ENCODE data around the gene FAM135A. TPM values are rescaled to one million over a fixed set of nuclear protein-coding genes. Genes with fewer than 3 reads are reported as not detected.

The FAM135A gene
- total and polyA plus RNA-seq, 2 of the 4 experiments (the other 2 are of a cell fraction), result 2.2 to 7.9 TPM

DNA sequence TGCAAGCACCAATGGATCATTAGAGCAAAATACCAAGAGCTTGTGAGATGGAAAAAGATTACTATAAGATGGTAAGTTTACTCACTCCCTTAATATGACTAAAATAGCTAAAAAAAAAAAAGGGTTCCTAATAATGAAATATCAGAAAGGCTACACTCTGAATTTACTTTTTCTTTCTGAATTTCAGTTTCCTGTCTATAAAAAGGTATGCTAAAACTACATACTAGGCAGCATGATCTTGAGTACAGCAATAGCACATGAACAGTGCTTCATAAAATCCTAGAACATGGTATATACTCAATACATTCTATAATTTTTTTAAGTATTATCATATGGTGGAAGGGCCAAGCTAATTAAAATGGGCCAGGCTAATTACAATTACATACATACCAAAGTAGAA, 24.0 kb upstream of the FAM135A start:
- Histone ChIP-seq H3K4me1 (ENCODE audit: control insufficient read depth, insufficient read depth, low read length) (no peaks in the 10 kb centered on the region), H2BK20ac (ENCODE audit: low read depth, low read length) (no peak overlapping the region), H2BK5ac (ENCODE audit: low read depth, low read length, poor library complexity, severe bottlenecking) (no peak overlapping the region), H2AFZ (replicated peaks; ENCODE audit: low read length, poor library complexity) (no peak overlapping the region), H3K9ac (ENCODE audit: low read depth, low read length) (no peak overlapping the region), H4K20me1 (ENCODE audit: insufficient read depth, low read length) (no peaks in the 10 kb centered on the region), H3K23ac (ENCODE audit: low read depth, low read length) (no peak overlapping the region), H3K27me3 (ENCODE audit: control insufficient read depth, insufficient read depth, low read length) (peaks cover 7% of the 10 kb centered on the region), H3K79me1 (ENCODE audit: low read depth in 1 of 2, low read length in 2 of 2) (no peaks in the 10 kb centered on the region), H3K56ac (ENCODE audit: extremely low read depth, insufficient read depth, low read length) (no peak overlapping the region), H2BK15ac (ENCODE audit: low read depth, low read length) (no peak overlapping the region), H3K4me3 (ENCODE audit: insufficient read depth, low read depth, low read length) (no peak overlapping the region), H3K9me1 (ENCODE audit: insufficient read depth, low read length) (no peaks in the 10 kb centered on the region), H3K36me3 (ENCODE audit: control insufficient read depth, insufficient read depth, low read length) (no peaks in the 10 kb centered on the region), H3K18ac (ENCODE audit: low read depth, low read length) (no peak overlapping the region), H2AK5ac (ENCODE audit: low read depth, low read length) (no peak overlapping the region), H3K4ac (ENCODE audit: low read depth, low read length) (no peak overlapping the region), H2AK9ac (replicated peaks; ENCODE audit: low read depth, low read length, poor library complexity) (no peak overlapping the region), H3K9me3 (ENCODE audit: control insufficient read depth, insufficient read depth, low read length) (no peaks in the 10 kb centered on the region), H4K8ac (ENCODE audit: low read depth in 2 of 2, low read length in 2 of 2) (no peak overlapping the region), H3K4me2 (ENCODE audit: low read depth, low read length) (no peak overlapping the region), H3K14ac (replicated peaks; ENCODE audit: low read depth, low read length) (no peak overlapping the region), H2BK120ac (ENCODE audit: low read depth, low read length) (no peak overlapping the region), H3K27ac (ENCODE audit: insufficient read depth, low read length) (no peak overlapping the region), H4K91ac (ENCODE audit: insufficient read depth, low read depth, low read length) (no peak overlapping the region), H4K5ac (ENCODE audit: low read depth, low read length) (no peak overlapping the region)
- in situ Hi-C loops (cut with MboI; ENCODE audit: low sequenced_read_pairs) (no loop called here), intact Hi-C loops (cut with micrococcal nuclease) (no loop called here), dilution Hi-C loops (cut with HindIII; ENCODE audit: low sequenced_read_pairs, unreplicated experiment) (no loop called here)
- ChIA-PET POLR2A (ENCODE audit: unreplicated experiment) (no interaction called here), CTCF (interaction anchor here (0.6 to 0.7 kb wide), 2 partner anchors 22 to 273 kb away, joined by 3 to 5 read pairs; no protein-coding TSS in a partner anchor)
- ATAC-seq (ENCODE audit: low read depth) (no peak), DNase-seq (no peak)
- no peak for TF ChIP-seq RAD21 (IDR thresholded peaks at IDR 0.05; ENCODE audit: low read length)
- no peak for TF ChIP-seq CHD1 (IDR thresholded peaks at IDR 0.05; ENCODE audit: low read depth, low read length)
- no peak for TF ChIP-seq SMC3 (IDR thresholded peaks at IDR 0.05; ENCODE audit: low read depth, low read length)
- TF ChIP-seq USF2 (IDR thresholded peaks at IDR 0.05; ENCODE audit: low read depth, low read length), result no peak
- TF ChIP-seq NFE2L2 (IDR thresholded peaks at IDR 0.05; ENCODE audit: low read depth, low read length), result no peak
- TF ChIP-seq CEBPB (IDR thresholded peaks at IDR 0.05; ENCODE audit: low read depth, low read length), result no peak
- no peak for TF ChIP-seq BHLHE40 (IDR thresholded peaks at IDR 0.05; ENCODE audit: low read depth, low read length)
- no TSS peak for BruUV-seq (replicated peaks)

Measured in IMR-90 (cell line).